H9 (cell line): Measurements from ENCODE around the gene ADSL. TPM values are rescaled to one million over a fixed set of nuclear protein-coding genes. Genes with fewer than 3 reads are reported as not detected.

ENCODE experiments used
- DNase-seq: peaks from one replicate; pipeline ENCODE4 v3.0.0-alpha.2; 2017
- H2AFZ ChIP-seq: one replicate; pipeline ENCODE4 v1.6.1; 2013; ENCODE audit warnings: mild to moderate bottlenecking, low read length, control low read depth, moderate library complexity
- H2AK5ac ChIP-seq: 2 replicates; pipeline ENCODE4 v1.6.1; 2013; ENCODE audit warnings: low read length, control low read depth, mixed read lengths; ENCODE audit not compliant: insufficient read length
- H2BK120ac ChIP-seq: one replicate; pipeline ENCODE4 v1.6.1; 2013; ENCODE audit warnings: low read depth, mild to moderate bottlenecking, low read length, control low read depth, inconsistent platforms; ENCODE audit not compliant: poor library complexity, severe bottlenecking
- H2BK12ac ChIP-seq: 2 replicates; pipeline ENCODE4 v1.6.1; 2013; ENCODE audit warnings: low read length, control low read depth, mixed read lengths, low read depth; ENCODE audit not compliant: insufficient read length
- H2BK15ac ChIP-seq: 2 replicates; pipeline ENCODE4 v1.6.1; 2013; ENCODE audit warnings: low read depth, low read length, control low read depth
- H2BK20ac ChIP-seq: one replicate; pipeline ENCODE4 v1.6.1; 2013; ENCODE audit warnings: low read depth, mild to moderate bottlenecking, low read length, control low read depth, inconsistent platforms; ENCODE audit not compliant: poor library complexity, severe bottlenecking
- H2BK5ac ChIP-seq: 2 replicates; pipeline ENCODE4 v1.6.1; 2013; ENCODE audit warnings: low read length, control low read depth, mixed read lengths; ENCODE audit not compliant: insufficient read length
- H3K14ac ChIP-seq: 2 replicates; pipeline ENCODE4 v1.6.1; 2013; ENCODE audit warnings: low read length, control low read depth; ENCODE audit not compliant: insufficient read depth
- H3K18ac ChIP-seq: 2 replicates; pipeline ENCODE4 v1.6.1; 2013; ENCODE audit warnings: low read depth, mild to moderate bottlenecking, mixed read lengths, low read length, control low read depth; ENCODE audit not compliant: insufficient read length
- H3K23ac ChIP-seq: 2 replicates; pipeline ENCODE4 v1.6.1; 2013; ENCODE audit warnings: low read length, control low read depth, mixed read lengths, low read depth; ENCODE audit not compliant: insufficient read length
- H3K23me2 ChIP-seq: 2 replicates; pipeline ENCODE4 v1.6.1; 2013; ENCODE audit warnings: low read depth, mild to moderate bottlenecking, mixed read lengths, low read length, control low read depth; ENCODE audit not compliant: insufficient read length, poor library complexity, severe bottlenecking
- H3K27ac ChIP-seq: 2 replicates; pipeline ENCODE4 v1.5.1; 2013; ENCODE audit warnings: low read length, control low read depth, mixed read lengths, low read depth; ENCODE audit not compliant: insufficient read length
- H3K27me3 ChIP-seq: 2 replicates; pipeline ENCODE4 v1.6.1; 2013; ENCODE audit warnings: low read length, control low read depth, inconsistent platforms; ENCODE audit not compliant: insufficient read depth
- H3K4ac ChIP-seq: 2 replicates; pipeline ENCODE4 v1.6.1; 2013; ENCODE audit warnings: low read depth, mild to moderate bottlenecking, control low read depth, inconsistent platforms, low read length, moderate library complexity
- H3K4me1 ChIP-seq: 2 replicates; pipeline ENCODE4 v1.6.1; 2013; ENCODE audit warnings: low read length, control low read depth, inconsistent platforms; ENCODE audit not compliant: insufficient read depth
- H3K4me2 ChIP-seq: 2 replicates; pipeline ENCODE4 v1.6.1; 2013; ENCODE audit warnings: low read length, control low read depth, mixed read lengths; ENCODE audit not compliant: insufficient read length, insufficient read depth
- H3K56ac ChIP-seq: 2 replicates; pipeline ENCODE4 v1.6.1; 2013; ENCODE audit warnings: low read depth, mild to moderate bottlenecking, mixed read lengths, low read length, control low read depth; ENCODE audit not compliant: insufficient read length
- H3K79me1 ChIP-seq: 2 replicates; pipeline ENCODE4 v1.6.1; 2013; ENCODE audit warnings: low read depth, mild to moderate bottlenecking, moderate library complexity, low read length, control low read depth, inconsistent platforms; ENCODE audit not compliant: insufficient read depth, poor library complexity, severe bottlenecking
- H3K79me2 ChIP-seq: 2 replicates; pipeline ENCODE4 v1.6.1; 2013; ENCODE audit warnings: low read length, control low read depth, inconsistent platforms; ENCODE audit not compliant: insufficient read depth
- H3K9ac ChIP-seq: 2 replicates; pipeline ENCODE4 v1.6.1; 2013; ENCODE audit warnings: low read length, control low read depth, mixed read lengths; ENCODE audit not compliant: insufficient read length; ENCODE audit errors: extremely low read depth
- H3K9me3 ChIP-seq: one replicate; pipeline ENCODE4 v1.6.1; 2013; ENCODE audit warnings: low read depth, low read length, inconsistent platforms; ENCODE audit not compliant: control insufficient read depth
- H3T11ph ChIP-seq: one replicate; pipeline ENCODE4 v1.6.1; 2013; ENCODE audit warnings: mild to moderate bottlenecking, low read length, control low read depth, inconsistent platforms
- H4K20me1 ChIP-seq: one replicate; pipeline ENCODE4 v1.6.1; 2013; ENCODE audit not compliant: control insufficient read depth, insufficient read length, insufficient read depth
- H4K5ac ChIP-seq: 2 replicates; pipeline ENCODE4 v1.6.1; 2013; ENCODE audit warnings: low read depth, mild to moderate bottlenecking, mixed read lengths, low read length, control low read depth; ENCODE audit not compliant: insufficient read length
- H4K8ac ChIP-seq: replicated peaks from 2 replicates; pipeline ENCODE4 v1.6.1; 2013; ENCODE audit warnings: low read length, control low read depth, mixed read lengths, low read depth; ENCODE audit not compliant: insufficient read length
- H4K91ac ChIP-seq: 2 replicates; pipeline ENCODE4 v1.6.1; 2013; ENCODE audit warnings: low read depth, mild to moderate bottlenecking, moderate library complexity, mixed read lengths, low read length, control low read depth; ENCODE audit not compliant: insufficient read length
- H3K27ac Mint-ChIP-seq, 3 experiments: 2 replicates in 2 of 3; 3 replicates in 1 of 3; pipeline ENCODE4 v1.8.0; 2020 to 2021; ENCODE audit warnings: mixed read lengths in 3 of 3, mild to moderate bottlenecking in 1 of 3, moderate library complexity in 1 of 3
- H3K27me3 Mint-ChIP-seq: 2 replicates; pipeline ENCODE4 v1.8.0; 2021; ENCODE audit warnings: low read depth, mild to moderate bottlenecking, moderate library complexity, mixed read lengths
- H3K36me3 Mint-ChIP-seq, 3 experiments: 2 replicates in 2 of 3; 3 replicates in 1 of 3; pipeline ENCODE4 v1.8.0; 2020 to 2021; ENCODE audit warnings: low read depth in 3 of 3, mixed read lengths in 3 of 3; ENCODE audit not compliant: insufficient read depth in 1 of 3
- H3K4me1 Mint-ChIP-seq, 2 experiments: 2 replicates each; pipeline ENCODE4 v1.8.0; 2020; ENCODE audit warnings: mixed read lengths in 2 of 2
- H3K4me3 Mint-ChIP-seq, 2 experiments: 2 replicates in 1 of 2; 3 replicates in 1 of 2; pipeline ENCODE4 v1.8.0; 2020 to 2021; ENCODE audit warnings: mild to moderate bottlenecking in 2 of 2, mixed read lengths in 2 of 2, moderate library complexity in 1 of 2
- H3K9me3 Mint-ChIP-seq, 2 experiments: 2 replicates in 1 of 2; 3 replicates in 1 of 2; pipeline ENCODE4 v1.8.0; 2020; ENCODE audit warnings: mild to moderate bottlenecking in 2 of 2, mixed read lengths in 2 of 2, moderate library complexity in 1 of 2
- WGBS: extraction: QIAGEN DNeasy Blood & Tissue Kit; methylation state at CpG from one replicate; pipeline ENCODE4 v1.1.7; 2013; ENCODE audit warnings: missing lambda C conversion rate, low lambda C conversion rate, mixed read lengths; ENCODE audit not compliant: insufficient read length; ENCODE audit errors: extremely low coverage; 5-methylcytosine and 5-hydroxymethylcytosine counted together
- total RNA-seq: library from RNA; stranded (reverse); gene quantifications from 2 replicates; pipeline ENCODE4 v1.2.1, GENCODE V29; 2021
- TF ChIP-seq, protein P1 (sequence below): fragments of 200-600 bp; sonication (generic); conservative IDR thresholded peaks from 3 replicates; pipeline ENCODE4 v1.8.0; 2021; ENCODE audit warnings: antibody characterized with exemption, mild to moderate bottlenecking

Gene ADSL
- total RNA-seq, 1 experiment from 2014 or later, result 175 TPM

DNA sequence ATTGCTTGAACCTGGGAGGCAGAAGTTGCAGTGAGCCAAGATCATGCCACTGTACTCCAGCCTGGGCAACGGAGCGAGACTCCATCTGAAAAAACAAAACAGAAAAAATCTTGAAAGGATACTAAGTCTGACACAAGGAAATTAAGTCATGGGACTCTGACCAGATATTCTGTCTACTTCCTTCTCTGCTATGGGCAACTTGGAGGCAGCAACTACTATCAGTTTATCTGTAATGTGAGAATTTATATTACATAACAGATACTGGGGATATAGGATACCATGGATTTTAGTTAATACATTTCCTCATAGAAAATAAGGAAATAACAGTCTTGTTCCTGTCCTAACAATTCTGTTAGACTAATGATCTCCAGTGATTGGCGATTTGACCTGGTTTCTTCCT, 22.5 kb downstream of the ADSL start:
- Histone ChIP-seq H4K5ac (no peak overlapping the region), H2BK20ac (no peak overlapping the region), H2BK5ac (no peak overlapping the region), H3K4ac (no peak overlapping the region), H3K23me2 (peaks cover 3% of the 10 kb centered on the region), H3T11ph (no peak overlapping the region), H4K91ac (no peak overlapping the region), H3K18ac (no peak overlapping the region), H3K23ac (no peak overlapping the region), H3K79me2 (no peaks in the 10 kb centered on the region), H2BK15ac (no peak overlapping the region), H3K4me1 (no peaks in the 10 kb centered on the region), H4K8ac (no peak overlapping the region), H3K14ac (no peak overlapping the region), H2BK12ac (no peak overlapping the region), H2AK5ac (no peak overlapping the region), H3K79me1 (no peaks in the 10 kb centered on the region), H3K4me2 (no peak overlapping the region), H3K27me3 (no peaks in the 10 kb centered on the region), H3K9ac (no peak overlapping the region), H2BK120ac (no peak overlapping the region), H3K27ac (no peak overlapping the region), H2AFZ (no peak overlapping the region), H3K56ac (no peak overlapping the region), H4K20me1 (no peaks in the 10 kb centered on the region), H3K9me3 (no peaks in the 10 kb centered on the region)
- Mint-ChIP-seq H3K4me3 (no peak overlapping the region), H3K27ac (no peak overlapping the region; a peak in 1 of 7 replicates), H3K9me3 (no peaks in the 10 kb centered on the region), H3K36me3 (peaks cover 36 to 75% (median 70%) of the 10 kb centered on the region in 3 experiments; a peak in 6 of 7 replicates), H3K4me1 (peaks cover 5 to 8% of the 10 kb centered on the region in 2 experiments), H3K27me3 (no peaks in the 10 kb centered on the region; the same call in 1 of the 2 replicates)
- WGBS, result no CpG with 5 or more reads among the region's 3 CpGs
- TF ChIP-seq, protein P1, sequence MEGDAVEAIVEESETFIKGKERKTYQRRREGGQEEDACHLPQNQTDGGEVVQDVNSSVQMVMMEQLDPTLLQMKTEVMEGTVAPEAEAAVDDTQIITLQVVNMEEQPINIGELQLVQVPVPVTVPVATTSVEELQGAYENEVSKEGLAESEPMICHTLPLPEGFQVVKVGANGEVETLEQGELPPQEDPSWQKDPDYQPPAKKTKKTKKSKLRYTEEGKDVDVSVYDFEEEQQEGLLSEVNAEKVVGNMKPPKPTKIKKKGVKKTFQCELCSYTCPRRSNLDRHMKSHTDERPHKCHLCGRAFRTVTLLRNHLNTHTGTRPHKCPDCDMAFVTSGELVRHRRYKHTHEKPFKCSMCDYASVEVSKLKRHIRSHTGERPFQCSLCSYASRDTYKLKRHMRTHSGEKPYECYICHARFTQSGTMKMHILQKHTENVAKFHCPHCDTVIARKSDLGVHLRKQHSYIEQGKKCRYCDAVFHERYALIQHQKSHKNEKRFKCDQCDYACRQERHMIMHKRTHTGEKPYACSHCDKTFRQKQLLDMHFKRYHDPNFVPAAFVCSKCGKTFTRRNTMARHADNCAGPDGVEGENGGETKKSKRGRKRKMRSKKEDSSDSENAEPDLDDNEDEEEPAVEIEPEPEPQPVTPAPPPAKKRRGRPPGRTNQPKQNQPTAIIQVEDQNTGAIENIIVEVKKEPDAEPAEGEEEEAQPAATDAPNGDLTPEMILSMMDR, result no peak
- no peak for DNase-seq
